H1 (cell line): Measurements from ENCODE around the gene CDKL4. TPM values are rescaled to one million over a fixed set of nuclear protein-coding genes. Genes with fewer than 3 reads are reported as not detected.

Source experiments
- CTCF ChIA-PET: fragments of 300-600 bp; sonication (Branson Sonifier 250); formaldehyde crosslinking; loops from one replicate; lab custom pipeline; 2021; ENCODE audit not compliant: partially characterized antibody; lab: Charles Lee
- POLR2A ChIA-PET: fragments of 300-600 bp; sonication (Branson Sonifier 250); formaldehyde crosslinking; loops from one replicate; lab custom pipeline; 2021; ENCODE audit warnings: inconsistent platforms; ENCODE audit not compliant: partially characterized antibody; lab: Charles Lee
- DNase-seq, 2 experiments: peaks; one replicate each; pipeline versions ENCODE4 v3.0.0 to v3.0.0-alpha.2; 2010 to 2022; ENCODE audit warnings: low spot score in 2 of 2, low read depth in 1 of 2, mixed read lengths in 1 of 2
- FAIRE-seq: peaks from 2 replicates; lab custom pipeline; 2011; peaks lifted over from hg19 to GRCh38; lab: Jason Lieb, UNC
- H2AFZ ChIP-seq: 2 replicates; pipeline ENCODE4 v1.8.1; 2012; ENCODE audit warnings: low read length, inconsistent platforms
- H2AK5ac ChIP-seq: 2 replicates; pipeline ENCODE4 v1.6.1; 2013; ENCODE audit warnings: low read depth, low read length
- H2BK120ac ChIP-seq: replicated peaks from 2 replicates; pipeline ENCODE3; 2013; ENCODE audit warnings: low read depth, low read length, inconsistent platforms
- H2BK12ac ChIP-seq: 2 replicates; pipeline ENCODE4 v1.6.1; 2013; ENCODE audit warnings: low read depth, low read length
- H2BK15ac ChIP-seq: 2 replicates; pipeline ENCODE4 v1.6.1; 2013; ENCODE audit warnings: low read length
- H2BK20ac ChIP-seq: 2 replicates; pipeline ENCODE4 v1.6.1; 2013; ENCODE audit warnings: low read length
- H2BK5ac ChIP-seq: 2 replicates; pipeline ENCODE4 v1.6.1; 2013; ENCODE audit warnings: low read depth, low read length
- H3K14ac ChIP-seq: 2 replicates; pipeline ENCODE4 v1.6.1; 2013; ENCODE audit warnings: inconsistent platforms; ENCODE audit not compliant: insufficient read length
- H3K18ac ChIP-seq: 2 replicates; pipeline ENCODE4 v1.6.1; 2013; ENCODE audit warnings: low read length; ENCODE audit errors: extremely low read depth
- H3K23ac ChIP-seq: 2 replicates; pipeline ENCODE4 v1.6.1; 2013; ENCODE audit warnings: inconsistent platforms; ENCODE audit not compliant: insufficient read length
- H3K23me2 ChIP-seq: 2 replicates; pipeline ENCODE4 v1.6.1; 2013; ENCODE audit warnings: low read depth, low read length
- H3K27ac ChIP-seq: 2 replicates; pipeline ENCODE4 v1.6.1; 2011; ENCODE audit warnings: low read depth, low read length, inconsistent platforms
- H3K27me3 ChIP-seq, 4 experiments: replicated peaks in 1 of 4; 1 replicate in 1 of 4; 2 replicates in 3 of 4; pipeline versions ENCODE4 v1.6.1 to v1.8.1; 2011 to 2013; ENCODE audit warnings: low read length in 3 of 4, mild to moderate bottlenecking in 3 of 4, inconsistent platforms in 2 of 4, mixed read lengths in 2 of 4, moderate library complexity in 1 of 4; ENCODE audit not compliant: control insufficient read depth in 3 of 4, insufficient read depth in 3 of 4; ENCODE audit errors: extremely low read depth in 1 of 4
- H3K36me3 ChIP-seq, 4 experiments: 2 replicates each; pipeline versions ENCODE4 v1.6.1 to v1.8.1; 2011 to 2013; ENCODE audit warnings: mild to moderate bottlenecking in 4 of 4, low read length in 3 of 4, moderate library complexity in 2 of 4, control low read depth in 1 of 4, inconsistent platforms in 1 of 4; ENCODE audit not compliant: insufficient read depth in 4 of 4, control insufficient read depth in 2 of 4
- H3K4ac ChIP-seq: replicated peaks from 2 replicates; pipeline ENCODE3; 2013; ENCODE audit warnings: low read length, low read depth, mixed read lengths, inconsistent platforms; ENCODE audit not compliant: insufficient read length
- H3K4me1 ChIP-seq, 4 experiments: replicated peaks in 1 of 4; 1 replicate in 1 of 4; 2 replicates in 3 of 4; pipeline versions ENCODE4 v1.6.1 to v1.8.1; 2011 to 2013; ENCODE audit warnings: low read length in 3 of 4, inconsistent platforms in 2 of 4, mixed read lengths in 1 of 4; ENCODE audit not compliant: insufficient read depth in 4 of 4, control insufficient read depth in 3 of 4
- H3K4me2 ChIP-seq, 2 experiments: 2 replicates each; pipeline versions ENCODE4 v1.6.1 to v1.8.1; 2011 to 2013; ENCODE audit warnings: low read depth in 2 of 2, low read length in 2 of 2, control low read depth in 1 of 2, inconsistent platforms in 1 of 2, mild to moderate bottlenecking in 1 of 2; ENCODE audit not compliant: insufficient read depth in 1 of 2
- H3K4me3 ChIP-seq, 4 experiments: fragments of 200-600, 300-600 bp in 1 of 4; sonication (generic), shearing (Covaris generic), sonication (Bioruptor Twin) in 1 of 4; 2 replicates each; pipeline versions ENCODE4 v1.5.1 to v1.8.1; 2011 to 2016; ENCODE audit warnings: low read length in 4 of 4, low read depth in 3 of 4, control low read depth in 2 of 4, inconsistent platforms in 2 of 4, mild to moderate bottlenecking in 2 of 4, mixed read lengths in 1 of 4, moderate library complexity in 1 of 4; ENCODE audit not compliant: insufficient read depth in 2 of 4; ENCODE audit errors: extremely low read depth in 1 of 4
- H3K56ac ChIP-seq: replicated peaks from 2 replicates; pipeline ENCODE3; 2013; ENCODE audit warnings: low read depth, mild to moderate bottlenecking, mixed read lengths, low read length, inconsistent platforms; ENCODE audit not compliant: insufficient read length
- H3K79me1 ChIP-seq: 2 replicates; pipeline ENCODE4 v1.6.1; 2013; ENCODE audit warnings: low read depth, low read length, control low read depth
- H3K79me2 ChIP-seq, 2 experiments: 2 replicates each; pipeline versions ENCODE4 v1.6.1 to v1.8.1; 2012 to 2013; ENCODE audit warnings: low read length in 2 of 2, mild to moderate bottlenecking in 2 of 2, inconsistent platforms in 1 of 2; ENCODE audit not compliant: insufficient read depth in 2 of 2, control insufficient read depth in 1 of 2
- H3K9ac ChIP-seq, 4 experiments: replicated peaks in 1 of 4; 1 replicate in 1 of 4; 2 replicates in 3 of 4; pipeline versions ENCODE4 v1.6.1 to v1.8.1; 2011 to 2013; ENCODE audit warnings: low read depth in 3 of 4, low read length in 3 of 4, control low read depth in 2 of 4, mild to moderate bottlenecking in 2 of 4, moderate library complexity in 2 of 4, inconsistent platforms in 1 of 4; ENCODE audit errors: extremely low read depth in 1 of 4
- H3K9me3 ChIP-seq, 2 experiments: 2 replicates each; pipeline versions ENCODE4 v1.6.1 to v1.8.1; 2012 to 2013; ENCODE audit warnings: mild to moderate bottlenecking in 2 of 2, moderate library complexity in 2 of 2, control low read depth in 1 of 2, inconsistent platforms in 1 of 2, low read depth in 1 of 2, low read length in 1 of 2, mixed read lengths in 1 of 2; ENCODE audit not compliant: insufficient read depth in 2 of 2
- H4K20me1 ChIP-seq, 2 experiments: replicated peaks in 1 of 2; 2 replicates each; pipeline versions ENCODE3 to v1.8.1; 2011 to 2013; ENCODE audit warnings: inconsistent platforms in 2 of 2, low read length in 2 of 2, mild to moderate bottlenecking in 1 of 2; ENCODE audit not compliant: insufficient read depth in 2 of 2, control insufficient read depth in 1 of 2
- H4K5ac ChIP-seq: 2 replicates; pipeline ENCODE4 v1.6.1; 2013; ENCODE audit warnings: low read length, low read depth, mixed read lengths, inconsistent platforms; ENCODE audit not compliant: insufficient read length
- H4K8ac ChIP-seq: 2 replicates; pipeline ENCODE4 v1.8.0; 2013; ENCODE audit warnings: mild to moderate bottlenecking, moderate library complexity, low read length, inconsistent platforms; ENCODE audit not compliant: insufficient read depth; ENCODE audit errors: extremely low read depth
- H4K91ac ChIP-seq: replicated peaks from 2 replicates; pipeline ENCODE3; 2013; ENCODE audit warnings: low read length, mixed read lengths, inconsistent platforms; ENCODE audit not compliant: insufficient read length
- BCL11A ChIP-seq, 2 experiments: IDR thresholded peaks; one replicate each; pipeline ENCODE4 v1.6.1; 2011; ENCODE audit warnings: low read depth in 2 of 2, low read length in 2 of 2, mild to moderate bottlenecking in 2 of 2
- CBX5 ChIP-seq: fragments of 300-800, 300-1000 bp; sonication (generic); IDR thresholded peaks from 2 replicates; pipeline ENCODE4 v1.7.1; 2016; ENCODE audit warnings: antibody characterized with exemption, low read length, low read depth
- CBX8 ChIP-seq: fragments of 300-800, 300-1000 bp; sonication (generic); IDR thresholded peaks from 2 replicates; pipeline ENCODE4 v1.7.1; 2016; ENCODE audit warnings: low read depth, low read length, borderline replicate concordance
- FOSL1 ChIP-seq: IDR thresholded peaks from 2 replicates; pipeline ENCODE4 v1.6.1; 2011; ENCODE audit warnings: mild to moderate bottlenecking, low read depth, low read length, moderate library complexity; ENCODE audit not compliant: insufficient read depth
- GABPA ChIP-seq: IDR thresholded peaks from 2 replicates; pipeline ENCODE4 v1.6.1; 2011; ENCODE audit warnings: mild to moderate bottlenecking, low read length, moderate library complexity, borderline replicate concordance; ENCODE audit not compliant: insufficient read depth
- HDAC6 ChIP-seq: IDR thresholded peaks from one replicate; pipeline ENCODE4 v1.7.1; 2012; ENCODE audit warnings: low read depth, mild to moderate bottlenecking, inconsistent platforms, low read length, moderate library complexity
- KDM5A ChIP-seq: fragments of 200-600 bp; IDR thresholded peaks from 2 replicates; pipeline ENCODE4 v1.7.1; 2012; ENCODE audit warnings: mild to moderate bottlenecking, low read length, inconsistent platforms, mixed read lengths
- RNF2 ChIP-seq: fragments of 200-900, 300-1000 bp; sonication (generic); IDR thresholded peaks from 2 replicates; pipeline ENCODE4 v1.7.1; 2016; ENCODE audit warnings: borderline replicate concordance, low read depth, mild to moderate bottlenecking, antibody characterized with exemption, low read length; ENCODE audit not compliant: poor library complexity, severe bottlenecking; ENCODE audit errors: missing control alignments
- TAF7 ChIP-seq: optimal IDR thresholded peaks from 2 replicates; pipeline ENCODE3; 2011; ENCODE audit warnings: low read depth, mild to moderate bottlenecking, inconsistent platforms, low read length, moderate library complexity, borderline replicate concordance
- WGBS, 2 experiments: shearing (Covaris generic) in 1 of 2; methylation state at CpG; one replicate each; pipeline versions ENCODE4 v1.1.6 to v1.1.7; 2013 to 2015; ENCODE audit warnings: low lambda C conversion rate in 2 of 2, mixed read lengths in 2 of 2, inconsistent platforms in 1 of 2, low coverage in 1 of 2, missing lambda C conversion rate in 1 of 2; ENCODE audit not compliant: insufficient replicate concordance in 2 of 2, insufficient coverage in 1 of 2, insufficient read length in 1 of 2; ENCODE audit errors: extremely low coverage in 1 of 2, missing lambda C conversion rate in 1 of 2; 5-methylcytosine and 5-hydroxymethylcytosine counted together
- polyA plus RNA-seq, 7 experiments: library from polyadenylated mRNA; depleted of rRNA in 3 of 7; stranded (reverse) in 5 of 7; unstranded in 2 of 7; fragments of >200 nt in 5 of 7; fragments of 200-250 nt in 2 of 7; gene quantifications; 1 replicate in 5 of 7; 2 replicates in 1 of 7; 4 replicates in 1 of 7; pipeline versions ENCODE4 v1.2.1 to v1.2.3, GENCODE V29; 2011 to 2013; ENCODE audit warnings: missing spikeins in 2 of 7, mixed read lengths in 2 of 7
- total RNA-seq: library from RNA; stranded (reverse); fragmentation: NEBNext Ultra II Directional; extraction: Animal tissue kit (Norgen Biotek cat#: 25700); gene quantifications from 2 replicates; pipeline ENCODE4 v1.2.1, GENCODE V29; 2021

The CDKL4 gene
- total and polyA plus RNA-seq, 2 of the 8 experiments (the other 6 are each of a cell fraction or from before 2014, with no cell fraction given): not detected

DNA sequence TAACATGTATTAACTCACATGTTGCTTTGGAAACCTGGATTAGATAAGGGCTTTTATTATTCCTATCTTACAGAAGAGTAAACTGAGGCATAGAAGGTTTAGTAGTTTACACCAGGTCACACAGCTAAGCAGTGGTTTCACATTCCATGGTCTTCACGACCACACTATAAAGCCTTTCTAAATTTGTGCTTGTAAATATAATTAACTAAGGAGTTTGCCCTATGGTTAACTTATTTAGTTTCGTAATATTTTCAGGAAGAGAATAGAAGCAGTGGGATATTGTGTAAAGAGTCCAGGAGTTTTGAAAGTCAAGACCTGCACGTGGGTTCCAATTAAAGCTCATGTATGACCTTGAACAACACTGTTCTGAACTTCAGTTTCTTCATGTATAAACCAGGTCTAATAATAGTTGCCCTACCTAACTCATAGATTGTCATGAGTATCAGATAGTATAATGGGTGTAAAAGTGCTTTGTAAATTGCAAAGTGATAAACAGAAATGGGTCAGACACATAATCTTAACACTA is 103.4 kb downstream of the CDKL4 start:
- Histone ChIP-seq H3K14ac (no peak overlapping the region), H2BK5ac (no peak overlapping the region), H3K56ac (no peak overlapping the region), H2BK12ac (no peak overlapping the region; the same call in 1 of the 2 replicates), H3K4me1 (peaks cover 0 to 3% (median 2%) of the 10 kb centered on the region in 4 experiments; a peak in 4 of 7 replicates), H4K5ac (no peak overlapping the region), H3K4me3 (no peak overlapping the region), H2BK15ac (no peak overlapping the region), H4K20me1 (no peaks in the 10 kb centered on the region), H2BK120ac (no peak overlapping the region), H2AK5ac (no peak overlapping the region), H2AFZ (no peak overlapping the region), H3K18ac (no peak overlapping the region), H3K4ac (no peak overlapping the region), H4K8ac (no peak overlapping the region), H3K23me2 (no peaks in the 10 kb centered on the region), H3K79me2 (no peaks in the 10 kb centered on the region), H3K4me2 (no peak overlapping the region), H2BK20ac (no peak overlapping the region), H3K27me3 (no peaks in the 10 kb centered on the region)
- 91% methylated on average over 3 of the region's 3 CpGs; no CpG with 5 or more reads in 1 of the 2 experiments for WGBS, 2 experiments
- CTCF ChIA-PET: interaction anchor here (1.2 to 1.7 kb wide), 2 partner anchors 15 to 16 kb away, joined by 3 to 4 read pairs; no protein-coding TSS in a partner anchor
- no peak for FAIRE-seq
- no peak for TF ChIP-seq FOSL1
- TF ChIP-seq HDAC6: no peak
- TF ChIP-seq RNF2: no peak
- no peak for TF ChIP-seq GABPA
- no peak for TF ChIP-seq CBX8
- no peak for TF ChIP-seq TAF7
- TF ChIP-seq CBX5: no peak
- TF ChIP-seq BCL11A (IDR thresholded peaks at IDR 0.05; ENCODE audit: low read depth in 2 of 2, low read length in 2 of 2): no peak
- no peak for TF ChIP-seq KDM5A
- TF ChIP-seq, all 59 proteins: peak for 0
- no peak overlapping the region for H3K9ac ChIP-seq
- H3K79me1 ChIP-seq: no peaks in the 10 kb centered on the region
- H3K9me3 ChIP-seq: no peaks in the 10 kb centered on the region
- H3K23ac ChIP-seq: no peak overlapping the region
- H4K91ac ChIP-seq: no peak overlapping the region
- DNase-seq: no peak
- no peak overlapping the region for H3K27ac ChIP-seq
- POLR2A ChIA-PET: interaction anchor here (1.0 to 1.8 kb wide), 2 partner anchors 16 to 40 kb away, joined by 3 to 6 read pairs; no protein-coding TSS in a partner anchor
- H3K36me3 ChIP-seq: no peaks in the 10 kb centered on the region
